SK-N-SH treated with all-trans-retinoic acid at 6 μM for 48 hours (cell line): ENCODE measurements around the gene PRR33.

Experiments
- ESRRG ChIP-seq: fragments of 250-450 bp; sonication (Bioruptor Pico); IDR thresholded peaks from 2 replicates; pipeline ENCODE4 v1.6.1; 2021; ENCODE audit warnings: mild to moderate bottlenecking
- PATZ1 ChIP-seq: fragments of 250-450 bp; sonication (Bioruptor Pico); IDR thresholded peaks from 2 replicates; pipeline ENCODE4 v1.8.0; 2020; ENCODE audit warnings: mild to moderate bottlenecking, moderate library complexity, borderline replicate concordance
- POU6F1 ChIP-seq: fragments of 250-450 bp; sonication (Bioruptor Pico); IDR thresholded peaks from 2 replicates; pipeline ENCODE4 v1.8.0; 2021; ENCODE audit warnings: low read depth, mild to moderate bottlenecking, moderate library complexity, borderline replicate concordance
- RARB ChIP-seq: fragments of 250-450 bp; sonication (Bioruptor Pico); IDR thresholded peaks from 2 replicates; pipeline ENCODE4 v1.8.0; 2021; ENCODE audit warnings: mild to moderate bottlenecking, moderate library complexity
- SNAI2 ChIP-seq: fragments of 250-450 bp; sonication (Bioruptor Pico); IDR thresholded peaks from 2 replicates; pipeline ENCODE4 v1.5.0; 2020; ENCODE audit warnings: mild to moderate bottlenecking, moderate library complexity
- TOX ChIP-seq: fragments of 250-450 bp; sonication (Bioruptor Pico); IDR thresholded peaks from 2 replicates; pipeline ENCODE4 v1.8.0; 2021; ENCODE audit warnings: mild to moderate bottlenecking, moderate library complexity, borderline replicate concordance
- ZFP30 ChIP-seq: fragments of 450-650 bp; formaldehyde crosslinking; IDR thresholded peaks from 2 replicates; pipeline ENCODE4 v1.5.0; 2022; ENCODE audit warnings: mild to moderate bottlenecking, moderate library complexity

- no peak for TF ChIP-seq TOX
- no peak for TF ChIP-seq PATZ1
- TF ChIP-seq POU6F1, result no peak
- TF ChIP-seq ESRRG, result no peak
- TF ChIP-seq SNAI2 (CRISPR knock-in tag), result no peak
- TF ChIP-seq ZFP30, result no peak
- no peak for TF ChIP-seq RARB (CRISPR knock-in tag)
Measured at GRCh38 chr11:1923201-1923956, 31.7 kb upstream of the PRR33 start.
